Heart left ventricle (tissue), 13 donors: ENCODE measurements around the gene TMEM107.

Experiments
- CTCF ChIP-seq, 12 donors: fragments of 200-600 bp; sonication (generic) in 4 of 12; IDR thresholded peaks; one replicate each; pipeline versions ENCODE4 v1.5.0 to v1.8.0; 2018 to 2022; ENCODE audit warnings: antibody characterized with exemption in 12 of 12, mild to moderate bottlenecking in 5 of 12
- POLR2A ChIP-seq, 2 donors: fragments of 450-650 bp; IDR thresholded peaks; one replicate each; pipeline ENCODE4 v1.6.1; 2017; ENCODE audit warnings: antibody characterized with exemption in 2 of 2, mild to moderate bottlenecking in 2 of 2, moderate library complexity in 2 of 2
- donor health status: ischemic (EF 13 %, LVEDD 7.1; RV severe dilation, severe dysfunction).
- donor health status: DM: no; HTN: yes; CAD: no.
- donor health status: DM: no; HTN: no; CAD: no.
- donor health status: ischemic (EF 25% LVEDD 6.9; RV normal size, moderate dysfunction).
- donor health status: ischemic (EF 25% LVEDD 5.7; RV mildly dilated, moderate dysfunction).
- donor health status: ischemic (EF 35%, LVEDD 5.7; RV mildly dilated, moderate dysfunction).
- donor health status: nonischemic (EF 11% LVEDD 7.7; RV severe dilation, severe dysfunction).
- donor health status: DM: yes; HTN: yes; CAD: no.
- donor health status: PGD.
- donor health status: ischemic (EF 29% LVEDD 5.4; RV normal size, mild dysfunction).
- donor health status: nonischemic (EF 23%, LVEDD 6.1; RV moderate dilation, normal function).

- TF ChIP-seq CTCF (IDR thresholded peaks at IDR 0.05) = no peak
- TF ChIP-seq POLR2A (IDR thresholded peaks at IDR 0.05) = no peak
These were observed 11.4 kb downstream of the TMEM107 start for GRCh38 chr17:8164815-8165131.
